Body of pancreas (tissue), 4 donors: ENCODE results near the gene CFAP54.

Experiments
- POLR2A ChIP-seq, 3 donors: fragments of 450-650 bp; IDR thresholded peaks; one replicate each; pipeline ENCODE4 v1.6.1; 2016; ENCODE audit warnings: antibody characterized with exemption in 3 of 3, mild to moderate bottlenecking in 2 of 3
- TF ChIP-seq, protein P1 (sequence below), 7 experiments: fragments of 450-650 bp in 4 of 7; fragments of 200-600 bp in 3 of 7; sonication (generic) in 3 of 7; IDR thresholded peaks; one replicate each; pipeline ENCODE4 v1.5.1; 2016 to 2019; ENCODE audit warnings: antibody characterized with exemption in 7 of 7

DNA sequence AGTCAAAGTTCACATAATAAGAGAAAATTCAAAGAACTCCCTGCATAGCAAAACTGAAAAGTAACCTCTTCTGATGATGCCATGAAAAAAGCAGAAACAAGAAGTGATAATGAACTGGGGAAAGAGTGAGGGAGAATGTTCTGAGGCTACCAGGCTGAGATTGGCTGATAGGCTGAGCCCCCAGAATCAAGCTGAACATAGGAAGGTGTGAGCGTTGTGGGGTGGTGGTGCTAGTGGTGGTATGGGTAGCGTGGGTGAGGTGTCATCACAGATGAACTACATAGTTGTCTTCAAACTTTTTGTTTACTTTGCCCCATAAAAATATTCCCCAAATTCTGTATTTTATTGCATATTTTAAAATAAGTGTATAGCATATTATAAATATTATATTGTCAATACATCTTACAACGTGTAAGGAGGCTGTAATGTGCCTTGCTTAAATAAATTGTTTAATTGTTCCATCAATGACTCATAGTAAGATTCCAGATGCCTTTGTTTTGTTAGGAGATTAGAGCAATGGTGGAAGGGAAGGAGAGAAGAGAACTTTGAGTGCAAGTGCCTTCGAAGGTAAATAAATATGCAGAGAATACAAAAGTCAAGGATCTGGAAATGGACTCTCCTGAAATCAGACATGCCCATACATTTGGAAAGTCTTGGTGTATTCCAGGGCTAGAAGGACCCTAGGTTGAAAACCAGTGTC is 15.8 kb upstream of the CFAP54 start:
- TF ChIP-seq, protein P1, sequence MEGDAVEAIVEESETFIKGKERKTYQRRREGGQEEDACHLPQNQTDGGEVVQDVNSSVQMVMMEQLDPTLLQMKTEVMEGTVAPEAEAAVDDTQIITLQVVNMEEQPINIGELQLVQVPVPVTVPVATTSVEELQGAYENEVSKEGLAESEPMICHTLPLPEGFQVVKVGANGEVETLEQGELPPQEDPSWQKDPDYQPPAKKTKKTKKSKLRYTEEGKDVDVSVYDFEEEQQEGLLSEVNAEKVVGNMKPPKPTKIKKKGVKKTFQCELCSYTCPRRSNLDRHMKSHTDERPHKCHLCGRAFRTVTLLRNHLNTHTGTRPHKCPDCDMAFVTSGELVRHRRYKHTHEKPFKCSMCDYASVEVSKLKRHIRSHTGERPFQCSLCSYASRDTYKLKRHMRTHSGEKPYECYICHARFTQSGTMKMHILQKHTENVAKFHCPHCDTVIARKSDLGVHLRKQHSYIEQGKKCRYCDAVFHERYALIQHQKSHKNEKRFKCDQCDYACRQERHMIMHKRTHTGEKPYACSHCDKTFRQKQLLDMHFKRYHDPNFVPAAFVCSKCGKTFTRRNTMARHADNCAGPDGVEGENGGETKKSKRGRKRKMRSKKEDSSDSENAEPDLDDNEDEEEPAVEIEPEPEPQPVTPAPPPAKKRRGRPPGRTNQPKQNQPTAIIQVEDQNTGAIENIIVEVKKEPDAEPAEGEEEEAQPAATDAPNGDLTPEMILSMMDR (IDR thresholded peaks at IDR 0.05): no peak
- TF ChIP-seq POLR2A (IDR thresholded peaks at IDR 0.05): no peak
